Effector memory CD8-positive, alpha-beta T cell (primary cell): ENCODE measurements around the gene GLMP.

Experiments used
- ATAC-seq: fragments of 150-1000 bp; cut with Tn5 transposase; replicated peaks from 2 replicates; pipeline ENCODE4 v1.10.0; 2021; ENCODE audit warnings: mild to moderate bottlenecking, moderate library complexity
- DNase-seq, 3 experiments: peaks; one replicate each; pipeline ENCODE4 v3.0.0; 2021
- H3K27ac Mint-ChIP-seq, 2 donors: one replicate each; pipeline ENCODE4 v1.8.0; 2022; ENCODE audit warnings: mild to moderate bottlenecking in 2 of 2, mixed read lengths in 2 of 2, moderate library complexity in 2 of 2
- H3K27me3 Mint-ChIP-seq, 2 donors: one replicate each; pipeline ENCODE4 v1.8.0; 2022; ENCODE audit warnings: mixed read lengths in 2 of 2
- H3K36me3 Mint-ChIP-seq: one replicate; pipeline ENCODE4 v1.8.0; 2022; ENCODE audit warnings: mild to moderate bottlenecking, moderate library complexity, mixed read lengths; ENCODE audit not compliant: insufficient read depth
- H3K4me1 Mint-ChIP-seq, 2 donors: one replicate each; pipeline ENCODE4 v1.8.0; 2022; ENCODE audit warnings: low read depth in 2 of 2, mixed read lengths in 2 of 2
- H3K4me3 Mint-ChIP-seq, 2 donors: one replicate each; pipeline ENCODE4 v1.8.0; 2022; ENCODE audit warnings: mild to moderate bottlenecking in 2 of 2, mixed read lengths in 2 of 2, moderate library complexity in 2 of 2
- H3K9me3 Mint-ChIP-seq, 2 donors: one replicate each; pipeline ENCODE4 v1.8.0; 2022; ENCODE audit warnings: mixed read lengths in 2 of 2

GLMP gene

DNA sequence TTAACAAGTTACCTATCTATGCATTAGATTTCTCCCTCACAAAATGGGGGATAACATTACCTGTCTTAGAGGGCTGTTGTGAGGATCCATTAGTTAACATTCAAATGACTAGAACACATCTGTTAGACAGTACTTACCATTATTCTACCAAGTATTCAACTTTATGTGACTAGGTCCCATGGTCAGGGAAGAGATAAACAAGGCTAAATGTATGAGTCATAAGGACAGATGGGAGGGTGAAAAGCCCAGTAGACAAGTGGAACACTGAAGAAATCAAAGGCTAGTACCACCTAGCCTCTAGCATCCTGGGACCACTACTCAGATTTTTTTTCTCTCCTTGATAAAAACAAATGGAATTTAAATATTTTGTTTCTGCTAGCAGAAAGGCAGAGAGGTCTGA, 12.6 kb upstream of the GLMP start:
- Mint-ChIP-seq H3K9me3 (no peaks in the 10 kb centered on the region), H3K4me3 (no peak overlapping the region), H3K36me3 (peaks cover 62% of the 10 kb centered on the region), H3K4me1 (no peaks in the 10 kb centered on the region), H3K27me3 (no peaks in the 10 kb centered on the region), H3K27ac (no peak overlapping the region)
- DNase-seq (no peak), ATAC-seq (no peak)

DNA sequence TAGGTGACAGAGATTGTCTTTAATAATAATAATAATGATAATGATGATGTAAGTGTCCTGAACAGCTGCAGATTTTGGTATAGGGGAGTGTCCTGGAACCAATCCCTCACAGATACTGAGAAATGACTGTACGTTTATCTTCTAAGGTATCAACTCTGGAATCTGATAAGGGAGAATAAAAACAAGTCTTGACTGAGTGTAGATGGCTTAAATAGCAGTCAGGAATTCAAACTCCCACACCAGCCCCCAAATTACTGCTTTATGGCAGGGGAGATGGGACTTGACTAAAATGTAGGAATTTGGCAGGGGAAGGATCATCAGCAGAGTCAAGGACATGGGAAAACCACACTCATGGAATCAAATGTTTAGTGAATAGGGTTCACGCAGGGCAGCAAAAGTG, 9.7 kb upstream of the GLMP start:
- no peak overlapping the region for H3K4me3 Mint-ChIP-seq
- ATAC-seq = no peak
- H3K36me3 Mint-ChIP-seq = peaks cover 46% of the 10 kb centered on the region
- no peaks in the 10 kb centered on the region for H3K4me1 Mint-ChIP-seq
- no peak for DNase-seq
- no peak overlapping the region for H3K27ac Mint-ChIP-seq
- no peaks in the 10 kb centered on the region for H3K9me3 Mint-ChIP-seq
- H3K27me3 Mint-ChIP-seq = no peaks in the 10 kb centered on the region

DNA sequence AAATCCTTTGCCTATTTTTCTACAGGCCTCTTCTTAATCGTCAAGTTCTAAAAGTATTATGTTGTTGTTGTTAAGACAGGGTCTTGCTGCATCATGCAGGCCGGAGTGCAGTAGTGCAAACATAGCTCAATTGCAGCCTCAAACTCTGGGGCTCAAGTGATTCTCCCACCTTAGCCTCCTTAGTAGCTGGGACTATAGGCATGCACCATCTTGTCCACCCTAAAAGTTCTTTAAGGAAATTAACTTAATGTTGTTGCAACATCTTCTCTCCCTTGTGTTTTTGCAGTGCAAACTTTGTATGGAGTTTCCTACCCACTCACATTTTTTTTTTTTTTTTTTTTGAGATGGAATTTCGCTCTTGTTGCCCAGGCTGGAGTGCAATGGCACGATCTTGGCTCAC, 7.8 kb upstream of the GLMP start:
- Mint-ChIP-seq H3K27me3 (no peaks in the 10 kb centered on the region), H3K36me3 (peaks cover 32% of the 10 kb centered on the region), H3K4me1 (no peaks in the 10 kb centered on the region), H3K27ac (no peak overlapping the region), H3K9me3 (no peaks in the 10 kb centered on the region), H3K4me3 (no peak overlapping the region)
- DNase-seq = no peak
- no peak for ATAC-seq

- Mint-ChIP-seq H3K9me3 (no peaks in the 10 kb centered on the region), H3K4me3 (no peak within 1 kb of the TSS), H3K36me3 (peaks cover 7% of the 10 kb centered on the region), H3K27me3 (no peaks in the 10 kb centered on the region), H3K4me1 (peaks cover 12% of the 10 kb centered on the region in 2 donors), H3K27ac (no peak within 1 kb of the TSS)
- DNase-seq (no peak), ATAC-seq (no peak)
Observed at GRCh38 chr1:156298852-156299357, 3.4 kb upstream of the GLMP start, which contains the start of gene VHLL. Gene VHLL, minus strand, starts transcription at chr1:156299307. Its CDS starts 118 bp downstream, at chr1:156299189.

- Mint-ChIP-seq H3K27me3 (no peaks in the 10 kb centered on the region), H3K4me3 (peak overlapping the region in 1 of 2 donors; percentile 93), H3K27ac (no peak overlapping the region), H3K9me3 (no peaks in the 10 kb centered on the region), H3K36me3 (peaks cover 8% of the 10 kb centered on the region), H3K4me1 (peaks cover 12 to 16% of the 10 kb centered on the region in 2 donors)
- ATAC-seq = no peak
- DNase-seq = no peak
Observed at GRCh38 chr1:156293895-156294294, 1.6 kb downstream of the GLMP start.

GRCh38 chr1:156293098-156293434, 2.4 kb downstream of the GLMP start:
- no peak overlapping the region for H3K4me3 Mint-ChIP-seq
- peaks cover 13% of the 10 kb centered on the region for H3K36me3 Mint-ChIP-seq
- H3K27me3 Mint-ChIP-seq = no peaks in the 10 kb centered on the region
- H3K27ac Mint-ChIP-seq = peak overlapping the region in 1 of 2 donors; percentile 28
- no peak for DNase-seq
- peaks cover 12 to 16% of the 10 kb centered on the region in 2 donors for H3K4me1 Mint-ChIP-seq
- ATAC-seq = no peak
- H3K9me3 Mint-ChIP-seq = no peaks in the 10 kb centered on the region

GRCh38 chr1:156291226-156292061, 4.0 kb downstream of the GLMP start:
- peak overlapping the region in 1 of 2 donors; percentile 17 for H3K27ac Mint-ChIP-seq
- no peaks in the 10 kb centered on the region for H3K9me3 Mint-ChIP-seq
- peak; percentile 40 for ATAC-seq
- H3K4me1 Mint-ChIP-seq = peaks cover 12 to 16% of the 10 kb centered on the region in 2 donors
- H3K36me3 Mint-ChIP-seq = peaks cover 15% of the 10 kb centered on the region
- no peak overlapping the region for H3K4me3 Mint-ChIP-seq
- DNase-seq = no peak
- H3K27me3 Mint-ChIP-seq = no peaks in the 10 kb centered on the region

DNA sequence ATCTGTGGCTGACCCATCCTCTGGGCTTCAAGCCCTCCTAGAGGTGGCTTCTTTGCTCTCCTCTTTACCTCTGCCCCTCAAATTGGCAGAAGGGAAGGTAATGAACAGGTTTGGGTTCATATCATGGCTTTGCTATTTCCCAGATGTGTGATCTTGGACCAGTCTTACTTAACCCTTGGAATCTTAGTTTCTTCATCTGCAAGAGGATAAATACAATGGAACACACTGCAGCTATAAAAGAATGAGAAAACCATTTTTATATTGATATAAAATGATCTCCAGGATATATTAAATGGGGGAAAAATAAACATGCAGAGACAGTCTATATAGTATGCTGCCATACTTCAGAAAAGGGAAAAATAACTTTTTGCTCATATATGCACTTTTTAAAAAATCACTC, 5.6 kb downstream of the GLMP start:
- Mint-ChIP-seq H3K27me3 (no peaks in the 10 kb centered on the region), H3K4me1 (peaks cover 5 to 11% of the 10 kb centered on the region in 2 donors), H3K9me3 (no peaks in the 10 kb centered on the region), H3K27ac (no peak overlapping the region), H3K36me3 (peaks cover 19% of the 10 kb centered on the region), H3K4me3 (no peak overlapping the region)
- ATAC-seq = no peak
- DNase-seq = no peak

DNA sequence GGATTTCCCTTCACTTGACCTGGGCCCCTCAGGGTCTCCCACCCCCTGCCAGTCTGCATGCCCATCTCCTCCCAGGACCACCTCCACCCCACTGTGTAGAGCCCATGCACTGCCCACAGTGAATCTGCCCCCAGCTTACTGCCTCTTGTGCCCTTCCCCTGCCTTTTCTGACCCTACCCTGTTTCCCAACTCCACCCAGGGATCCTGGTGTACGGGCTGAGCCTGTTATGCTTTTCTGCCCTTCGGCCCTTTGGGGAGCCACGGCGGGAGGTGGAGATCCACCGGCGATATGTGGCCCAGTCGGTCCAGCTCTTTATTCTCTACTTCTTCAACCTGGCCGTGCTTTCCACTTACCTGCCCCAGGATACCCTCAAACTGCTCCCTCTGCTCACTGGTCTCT, 9.4 kb downstream of the GLMP start:
- peaks cover 18 to 26% of the 10 kb centered on the region in 2 donors for H3K4me1 Mint-ChIP-seq
- H3K4me3 Mint-ChIP-seq = peak overlapping the region in 1 of 2 donors; percentile 23
- H3K9me3 Mint-ChIP-seq = no peaks in the 10 kb centered on the region

DNA sequence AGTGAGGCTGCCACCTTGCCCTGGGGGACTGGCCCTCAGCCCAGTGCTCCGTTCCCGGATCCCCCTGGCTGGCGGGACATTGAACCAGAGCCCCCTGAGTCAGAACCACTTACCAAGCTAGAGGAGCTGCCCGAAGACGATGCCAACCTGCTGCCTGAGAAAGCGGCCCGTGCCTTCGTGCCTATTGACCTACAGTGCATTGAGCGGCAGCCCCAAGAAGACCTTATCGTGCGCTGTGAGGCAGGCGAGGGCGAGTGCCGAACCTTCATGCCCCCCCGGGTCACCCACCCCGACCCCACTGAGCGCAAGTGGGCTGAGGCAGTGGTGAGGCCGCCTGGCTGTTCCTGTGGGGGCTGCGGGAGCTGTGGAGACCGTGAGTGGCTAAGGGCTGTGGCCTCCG, 10.0 kb downstream of the GLMP start:
- peaks cover 25% of the 10 kb centered on the region for H3K36me3 Mint-ChIP-seq
- no peak overlapping the region for H3K4me3 Mint-ChIP-seq
- H3K27ac Mint-ChIP-seq = no peak overlapping the region
- ATAC-seq (no peak), DNase-seq (no peak)
- H3K27me3 Mint-ChIP-seq = no peaks in the 10 kb centered on the region
- H3K9me3 Mint-ChIP-seq = no peaks in the 10 kb centered on the region
- H3K4me1 Mint-ChIP-seq = peaks cover 23 to 30% of the 10 kb centered on the region in 2 donors

More for the DNA sequence above, 9.4 kb downstream of the GLMP start:
- Mint-ChIP-seq H3K27ac (no peak overlapping the region), H3K27me3 (no peaks in the 10 kb centered on the region), H3K36me3 (peaks cover 25% of the 10 kb centered on the region)
- ATAC-seq (no peak), DNase-seq (no peak)

DNA sequence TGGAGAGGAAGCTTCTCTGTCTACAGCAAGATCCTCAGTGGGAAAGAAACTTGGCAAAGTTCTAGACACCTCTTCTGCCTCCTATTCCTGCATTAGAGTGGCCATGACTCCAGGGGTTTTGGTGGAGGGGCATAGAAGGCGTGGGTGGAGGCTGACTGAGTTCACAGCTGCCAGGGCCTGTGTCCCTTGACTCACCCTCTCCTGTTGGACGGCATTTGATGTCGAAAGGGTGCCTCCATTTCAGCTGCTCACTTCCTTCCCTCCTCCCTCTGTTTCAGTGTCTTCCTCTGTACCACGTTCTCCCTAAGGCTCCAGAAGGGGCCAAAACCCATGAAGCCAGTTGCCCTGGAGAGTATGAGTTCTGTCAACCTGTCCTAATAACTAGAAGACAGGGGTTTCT, 10.7 kb downstream of the GLMP start:
- DNase-seq (no peak), ATAC-seq (no peak)
- H3K9me3 Mint-ChIP-seq = no peaks in the 10 kb centered on the region
- peaks cover 25% of the 10 kb centered on the region for H3K36me3 Mint-ChIP-seq
- H3K27me3 Mint-ChIP-seq = no peaks in the 10 kb centered on the region
- H3K27ac Mint-ChIP-seq = no peak overlapping the region
- H3K4me3 Mint-ChIP-seq = no peak overlapping the region
- peaks cover 26 to 33% of the 10 kb centered on the region in 2 donors for H3K4me1 Mint-ChIP-seq

- peaks cover 26 to 33% of the 10 kb centered on the region in 2 donors for H3K4me1 Mint-ChIP-seq
- H3K9me3 Mint-ChIP-seq = no peaks in the 10 kb centered on the region
- no peaks in the 10 kb centered on the region for H3K27me3 Mint-ChIP-seq
- ATAC-seq (no peak), DNase-seq (no peak)
- H3K4me3 Mint-ChIP-seq = peak within 1 kb of the TSS; percentile 89 to 99
- H3K36me3 Mint-ChIP-seq = peaks cover 25% of the 10 kb centered on the region
- H3K27ac Mint-ChIP-seq = peak within 1 kb of the TSS; percentile 94 to 98
Observed at GRCh38 chr1:156284112-156284511, 11.4 kb downstream of the GLMP start, which contains the start of gene TMEM79. Gene TMEM79, plus strand, starts transcription at chr1:156284325. Its CDS starts 902 bp downstream, at chr1:156285227.

DNA sequence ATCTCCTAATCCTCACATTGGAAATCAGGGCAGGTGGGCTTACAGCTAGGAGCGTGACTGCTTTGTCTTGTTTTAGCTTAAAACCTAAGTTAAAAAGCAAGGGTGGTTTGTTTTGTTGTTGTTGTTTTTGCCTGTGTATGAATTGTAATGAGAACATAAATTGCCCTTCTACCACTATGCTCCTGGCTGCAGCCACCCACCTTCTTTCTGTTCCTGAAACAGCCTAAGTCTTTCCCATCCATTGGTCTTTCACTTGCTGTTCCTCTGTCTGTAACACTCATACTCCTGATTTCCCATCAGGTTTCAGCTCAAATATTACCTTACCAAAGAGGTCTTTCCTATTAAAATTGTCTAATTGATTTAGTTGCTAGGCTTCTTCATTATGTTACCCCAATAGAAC, 12.0 kb downstream of the GLMP start:
- ATAC-seq (no peak), DNase-seq (no peak)
- Mint-ChIP-seq H3K4me1 (peaks cover 26 to 33% of the 10 kb centered on the region in 2 donors), H3K36me3 (peaks cover 25% of the 10 kb centered on the region), H3K4me3 (peak overlapping the region; percentile 89 to 99), H3K9me3 (no peaks in the 10 kb centered on the region), H3K27me3 (no peaks in the 10 kb centered on the region), H3K27ac (peak overlapping the region; percentile 94 to 98)
